B cell (primary cell): Measurements from ENCODE around the gene EYS.
"Not testable (repeated sequence)": the region's sequence is repeated elsewhere in the genome, so short reads cannot be mapped to it uniquely, and the experiment has no call there.

ENCODE experiments used
- EZH2 ChIP-seq: IDR thresholded peaks from 2 replicates; pipeline ENCODE4 v1.6.1; 2012; ENCODE audit warnings: borderline replicate concordance, low read depth, mild to moderate bottlenecking, moderate library complexity, low read length; ENCODE audit not compliant: insufficient read depth, poor library complexity, severe bottlenecking
- TF ChIP-seq, protein P1 (sequence below): fragments of 200-600 bp; IDR thresholded peaks from one replicate; pipeline ENCODE4 v1.8.0; 2022; ENCODE audit warnings: antibody characterized with exemption, mild to moderate bottlenecking

- TF ChIP-seq, protein P1, sequence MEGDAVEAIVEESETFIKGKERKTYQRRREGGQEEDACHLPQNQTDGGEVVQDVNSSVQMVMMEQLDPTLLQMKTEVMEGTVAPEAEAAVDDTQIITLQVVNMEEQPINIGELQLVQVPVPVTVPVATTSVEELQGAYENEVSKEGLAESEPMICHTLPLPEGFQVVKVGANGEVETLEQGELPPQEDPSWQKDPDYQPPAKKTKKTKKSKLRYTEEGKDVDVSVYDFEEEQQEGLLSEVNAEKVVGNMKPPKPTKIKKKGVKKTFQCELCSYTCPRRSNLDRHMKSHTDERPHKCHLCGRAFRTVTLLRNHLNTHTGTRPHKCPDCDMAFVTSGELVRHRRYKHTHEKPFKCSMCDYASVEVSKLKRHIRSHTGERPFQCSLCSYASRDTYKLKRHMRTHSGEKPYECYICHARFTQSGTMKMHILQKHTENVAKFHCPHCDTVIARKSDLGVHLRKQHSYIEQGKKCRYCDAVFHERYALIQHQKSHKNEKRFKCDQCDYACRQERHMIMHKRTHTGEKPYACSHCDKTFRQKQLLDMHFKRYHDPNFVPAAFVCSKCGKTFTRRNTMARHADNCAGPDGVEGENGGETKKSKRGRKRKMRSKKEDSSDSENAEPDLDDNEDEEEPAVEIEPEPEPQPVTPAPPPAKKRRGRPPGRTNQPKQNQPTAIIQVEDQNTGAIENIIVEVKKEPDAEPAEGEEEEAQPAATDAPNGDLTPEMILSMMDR, result not testable (repeated sequence)
- not testable (repeated sequence) for TF ChIP-seq EZH2
Observed at GRCh38 chr6:63828678-63829077, 1878.3 kb downstream of the EYS start.
